Right cardiac atrium (tissue), 5 donors: ENCODE data around the gene NELL1. TPM values are rescaled to one million over a fixed set of nuclear protein-coding genes. Genes with fewer than 3 reads are reported as not detected.

Experiments used
- ATAC-seq, 2 donors: fragments of 200-7000 bp; cut with Tn5 transposase; one replicate each; pipeline versions ENCODE4 v1.8.0 to v1.9.1; 2020; ENCODE audit warnings: moderate library complexity in 2 of 2, mild to moderate bottlenecking in 1 of 2
- DNase-seq, 3 donors: peaks; one replicate each; pipeline ENCODE4 v3.0.0-alpha.2; 2020
- H3K27ac ChIP-seq: one replicate; pipeline ENCODE4 v1.5.1; 2013; ENCODE audit warnings: mild to moderate bottlenecking, low read length, control low read depth, moderate library complexity
- H3K27me3 ChIP-seq: one replicate; pipeline ENCODE4 v1.6.1; 2013; ENCODE audit not compliant: control insufficient read depth, insufficient read depth
- H3K4me1 ChIP-seq: one replicate; pipeline ENCODE4 v1.6.1; 2013; ENCODE audit warnings: low read length; ENCODE audit not compliant: control insufficient read depth, insufficient read depth
- H3K4me3 ChIP-seq: one replicate; pipeline ENCODE4 v1.5.1; 2013; ENCODE audit warnings: low read length, control low read depth
- H3K9me3 ChIP-seq: one replicate; pipeline ENCODE4 v1.6.1; 2013; ENCODE audit warnings: low read length; ENCODE audit not compliant: control insufficient read depth
- WGBS: extraction: QIAGEN DNeasy Blood & Tissue Kit; methylation state at CpG from one replicate; pipeline ENCODE4 v1.1.7; 2013; 5-methylcytosine and 5-hydroxymethylcytosine counted together
- intact Hi-C, 4 donors: fragments of 100-400 bp; cut with DNase I; formaldehyde crosslinking; loops; one replicate each; pipeline versions ENCODE4 v1.11.0 to v1.14.0; 2022 to 2023
- polyA plus RNA-seq: library from polyadenylated mRNA; stranded (reverse); fragments of 200-250 nt; gene quantifications from one replicate; pipeline ENCODE4 v1.2.3, GENCODE V29; 2013
- total RNA-seq, 4 donors: library from RNA; stranded (reverse); fragmentation: NEBNext Ultra II Directional; extraction: Animal tissue kit (Norgen Biotek cat#: 25700); gene quantifications; one replicate each; pipeline ENCODE4 v1.2.1, GENCODE V29; 2021
- donor health status: healthy with polysubstance abuse.
- donor health status: DM: no; HTN: yes; CAD: no.
- donor health status: DM: no; HTN: no; CAD: no.
- donor health status: DM: no; HTN: yes; CAD: no; lungs with severe emphysema.
- donor health status: DM: yes; HTN: yes; CAD: no.

The NELL1 gene
- total and polyA plus RNA-seq, 5 donors = 0.09 to 0.22 TPM; not detected in 3

DNA sequence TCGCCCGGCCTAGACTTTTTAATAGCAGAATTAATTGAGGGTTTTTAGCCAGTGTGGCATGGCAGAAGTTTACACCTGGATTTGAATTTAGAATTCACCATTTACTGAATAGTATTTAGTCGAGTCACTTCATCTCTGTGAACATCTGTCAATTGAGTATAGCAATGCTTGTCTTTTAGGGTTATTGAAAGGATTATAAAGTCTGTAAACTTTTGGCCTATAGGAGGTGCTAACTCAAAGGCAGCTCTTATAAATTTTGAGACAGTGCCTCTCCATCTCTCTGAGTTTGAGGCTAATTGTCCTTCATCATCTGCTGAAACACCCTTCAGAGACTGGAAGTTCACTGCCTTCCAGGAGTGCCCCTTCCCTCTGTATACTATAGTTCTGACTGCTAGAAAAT, 205.0 kb downstream of the NELL1 start:
- no peak overlapping the region for H3K4me3 ChIP-seq
- intact Hi-C loops = no loop called here
- H3K9me3 ChIP-seq = no peaks in the 10 kb centered on the region
- H3K27me3 ChIP-seq = no peaks in the 10 kb centered on the region
- DNase-seq (no peak), ATAC-seq (no peak)
- H3K27ac ChIP-seq = no peak overlapping the region
- 88% methylated on average over 3 of the region's 3 CpGs for WGBS
- H3K4me1 ChIP-seq = no peaks in the 10 kb centered on the region

GRCh38 chr11:20875889-20876288, 206.5 kb downstream of the NELL1 start:
- no peak overlapping the region for H3K4me3 ChIP-seq
- intact Hi-C loops = no loop called here
- WGBS = 26% methylated on average over 3 of the region's 3 CpGs
- no peaks in the 10 kb centered on the region for H3K4me1 ChIP-seq
- ATAC-seq (no peak), DNase-seq (no peak)
- no peaks in the 10 kb centered on the region for H3K9me3 ChIP-seq
- no peaks in the 10 kb centered on the region for H3K27me3 ChIP-seq
- no peak overlapping the region for H3K27ac ChIP-seq

DNA sequence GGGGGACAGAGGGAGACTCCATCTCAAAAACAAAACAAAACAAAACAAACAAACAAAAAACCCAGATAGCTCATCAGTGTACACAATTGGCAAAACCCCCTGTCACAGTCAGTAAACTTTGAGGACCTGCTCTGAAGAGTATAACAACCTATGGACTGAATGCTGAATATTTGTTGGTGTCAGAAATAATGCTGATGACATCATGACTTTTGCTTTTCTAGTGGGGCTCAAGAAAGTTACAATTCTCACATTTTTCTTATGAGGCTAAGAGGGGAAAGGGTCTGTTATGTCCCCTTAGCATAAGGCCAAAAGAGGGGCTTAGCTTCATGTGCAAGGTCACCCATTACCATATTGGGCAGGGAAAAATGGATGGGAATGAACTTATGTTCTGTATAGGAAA, 207.4 kb downstream of the NELL1 start:
- Histone ChIP-seq H3K27ac (no peak overlapping the region), H3K27me3 (no peaks in the 10 kb centered on the region), H3K9me3 (no peaks in the 10 kb centered on the region), H3K4me3 (no peak overlapping the region), H3K4me1 (no peaks in the 10 kb centered on the region)
- intact Hi-C loops = no loop called here
- no peak for DNase-seq
- ATAC-seq = no peak

DNA sequence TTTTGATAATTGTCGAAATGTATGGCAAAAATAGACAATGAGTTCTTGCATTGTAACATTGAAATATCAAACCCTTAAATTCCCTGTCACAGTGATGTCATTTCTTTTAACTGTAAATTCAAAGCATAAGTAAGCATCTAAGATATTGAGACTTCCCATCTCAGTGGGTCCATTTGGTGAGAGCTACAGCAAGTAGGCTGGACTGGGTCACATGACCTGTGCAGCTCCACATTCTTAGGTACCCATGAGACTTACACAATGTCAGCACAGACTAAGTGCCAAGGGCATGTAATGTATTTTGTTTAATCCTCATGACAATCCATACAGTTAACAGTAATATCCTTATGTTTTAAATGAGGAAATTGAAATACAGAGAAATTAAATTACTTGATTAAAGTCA, 210.7 kb downstream of the NELL1 start:
- no peak for ATAC-seq
- H3K4me3 ChIP-seq = no peak overlapping the region
- intact Hi-C loops = no loop called here
- no peaks in the 10 kb centered on the region for H3K4me1 ChIP-seq
- no peaks in the 10 kb centered on the region for H3K9me3 ChIP-seq
- WGBS = 76% methylated on average over 1 of the region's 1 CpG
- no peak for DNase-seq
- no peak overlapping the region for H3K27ac ChIP-seq
- no peaks in the 10 kb centered on the region for H3K27me3 ChIP-seq

- intact Hi-C loops = no loop called here
- 48% methylated on average over 5 of the region's 5 CpGs for WGBS
- Histone ChIP-seq H3K4me3 (no peak overlapping the region), H3K27me3 (no peaks in the 10 kb centered on the region), H3K9me3 (no peaks in the 10 kb centered on the region), H3K27ac (no peak overlapping the region), H3K4me1 (no peaks in the 10 kb centered on the region)
- ATAC-seq (no peak), DNase-seq (no peak)
Observed at GRCh38 chr11:20881328-20882079, 212.1 kb downstream of the NELL1 start.

GRCh38 chr11:20887137-20887536, 217.8 kb downstream of the NELL1 start:
- Histone ChIP-seq H3K27me3 (no peaks in the 10 kb centered on the region), H3K4me1 (no peaks in the 10 kb centered on the region), H3K9me3 (no peaks in the 10 kb centered on the region), H3K27ac (no peak overlapping the region), H3K4me3 (no peak overlapping the region)
- 78% methylated on average over 2 of the region's 2 CpGs for WGBS
- ATAC-seq (no peak), DNase-seq (no peak)
- intact Hi-C loops = no loop called here

DNA sequence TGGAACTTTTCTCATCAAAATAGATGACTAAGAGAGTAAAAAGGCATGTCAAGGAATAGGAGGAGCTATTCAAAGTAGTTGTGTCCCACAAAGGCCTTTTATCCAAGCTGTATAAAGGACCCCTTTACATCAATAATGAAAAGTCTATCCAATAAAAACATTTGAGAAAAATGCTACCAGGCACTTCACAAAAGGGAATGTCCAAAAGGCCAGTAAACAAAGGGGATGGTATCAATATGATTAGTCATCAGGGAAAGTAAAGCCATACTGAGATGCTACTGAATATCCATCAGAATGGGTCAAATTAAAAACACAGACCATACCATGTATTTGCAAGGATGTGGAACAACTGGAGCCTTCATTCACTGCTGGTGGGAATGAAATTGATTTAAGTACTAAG, 224.9 kb downstream of the NELL1 start:
- Histone ChIP-seq H3K27ac (no peak overlapping the region), H3K27me3 (no peaks in the 10 kb centered on the region), H3K9me3 (no peaks in the 10 kb centered on the region), H3K4me3 (no peak overlapping the region), H3K4me1 (no peaks in the 10 kb centered on the region)
- DNase-seq (no peak), ATAC-seq (no peak)
- intact Hi-C loops = no loop called here

GRCh38 chr11:20909995-20910726, 240.8 kb downstream of the NELL1 start:
- 77% methylated on average over 7 of the region's 7 CpGs for WGBS
- Histone ChIP-seq H3K27ac (no peak overlapping the region), H3K27me3 (no peaks in the 10 kb centered on the region), H3K4me3 (no peak overlapping the region), H3K9me3 (no peaks in the 10 kb centered on the region), H3K4me1 (no peaks in the 10 kb centered on the region)
- DNase-seq (peak in 1 of 3 donors; percentile 22), ATAC-seq (no peak)
- intact Hi-C loops = no loop called here

DNA sequence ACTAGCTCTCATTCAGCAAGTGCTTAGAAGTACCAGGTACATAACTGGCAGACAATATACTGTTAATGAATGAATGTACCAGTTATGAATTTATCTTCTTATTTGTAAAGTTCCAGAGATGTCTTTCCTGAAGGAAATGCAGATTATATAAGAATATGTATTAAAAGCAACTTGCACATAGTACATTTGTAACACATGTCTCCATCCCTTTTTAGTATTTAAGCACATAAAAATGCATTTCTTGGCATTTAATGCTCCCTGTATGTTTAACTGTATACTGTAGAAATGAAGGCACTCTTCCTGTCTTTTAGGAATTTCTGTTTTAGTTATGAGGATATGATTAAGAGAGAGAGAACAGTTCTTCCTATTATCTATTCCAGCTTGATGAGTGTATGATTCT, 241.3 kb downstream of the NELL1 start:
- no peak for DNase-seq
- H3K27me3 ChIP-seq = no peaks in the 10 kb centered on the region
- H3K4me1 ChIP-seq = no peaks in the 10 kb centered on the region
- no peaks in the 10 kb centered on the region for H3K9me3 ChIP-seq
- intact Hi-C loops = no loop called here
- H3K4me3 ChIP-seq = no peak overlapping the region
- ATAC-seq = no peak
- H3K27ac ChIP-seq = no peak overlapping the region

DNA sequence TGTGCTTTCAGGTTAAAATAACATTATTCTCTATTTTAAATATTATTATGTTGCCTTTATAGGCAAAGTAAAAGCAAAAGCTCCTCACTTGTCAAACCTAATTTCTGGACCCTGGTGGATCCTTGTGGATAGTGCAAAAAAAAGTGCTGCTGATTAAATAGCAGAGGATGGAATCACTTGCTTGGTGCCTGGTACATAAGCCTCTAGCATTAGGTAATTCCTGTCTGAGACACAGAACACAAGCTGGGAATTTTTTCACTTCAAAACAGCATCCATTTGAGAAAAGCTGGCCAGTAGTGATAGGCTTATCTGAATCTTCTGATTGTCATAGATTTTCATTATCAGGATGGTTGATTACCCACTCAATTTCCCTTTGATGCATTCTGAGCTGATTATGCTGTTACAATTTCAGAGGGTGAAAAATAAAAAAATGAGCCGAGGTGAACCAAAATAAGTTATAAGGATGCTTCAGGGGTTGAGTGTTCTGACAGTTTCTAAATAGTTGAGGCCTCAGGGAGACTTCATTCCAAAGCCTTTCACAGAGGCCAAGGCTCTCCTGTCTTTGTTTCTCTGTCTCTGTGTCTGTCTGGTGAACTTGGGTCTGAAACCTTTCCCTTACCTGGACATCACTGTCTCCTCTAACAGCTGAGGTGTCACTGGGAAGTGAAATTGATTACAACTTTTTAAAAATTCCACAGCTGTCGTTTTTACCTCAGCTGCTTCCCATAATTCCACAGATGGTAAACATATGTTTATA, 242.9 kb downstream of the NELL1 start:
- no peak for ATAC-seq
- H3K27me3 ChIP-seq = no peaks in the 10 kb centered on the region
- DNase-seq = no peak
- no peaks in the 10 kb centered on the region for H3K4me1 ChIP-seq
- intact Hi-C loops = no loop called here
- no peak overlapping the region for H3K4me3 ChIP-seq
- H3K9me3 ChIP-seq = no peaks in the 10 kb centered on the region
- no peak overlapping the region for H3K27ac ChIP-seq
- 18% methylated on average over 2 of the region's 2 CpGs for WGBS

GRCh38 chr11:20912922-20913512, 243.6 kb downstream of the NELL1 start:
- ATAC-seq = no peak
- no peaks in the 10 kb centered on the region for H3K27me3 ChIP-seq
- no peak for DNase-seq
- no peak overlapping the region for H3K27ac ChIP-seq
- 19% methylated on average over 4 of the region's 4 CpGs for WGBS
- intact Hi-C loops = no loop called here
- no peak overlapping the region for H3K4me3 ChIP-seq
- H3K4me1 ChIP-seq = no peaks in the 10 kb centered on the region
- no peaks in the 10 kb centered on the region for H3K9me3 ChIP-seq
